HepG2 (cell line): Measurements from ENCODE around the gene MIDN. TPM values are rescaled to one million over a fixed set of nuclear protein-coding genes. Genes with fewer than 3 reads are reported as not detected.

Source experiments
- ATAC-seq: fragments of 200-7000 bp; cut with Tn5 transposase; 3 replicates; pipeline ENCODE4 v1.9.1; 2020; ENCODE audit warnings: mild to moderate bottlenecking, moderate library complexity
- BruUV-seq: library from RNA; stranded (reverse); fragments of 400-500 nt; replicated peaks from 2 replicates; lab custom pipeline; 2021; lab: Mats Ljungman, UMichigan
- CTCF ChIA-PET: fragments of 300-600 bp; formaldehyde crosslinking; extraction: SDS; loops from one replicate; lab custom pipeline; 2021; ENCODE audit warnings: low total read pairs, inconsistent platforms, low intra/inter-chr PET ratio; lab: Yijun Ruan, JAX
- POLR2A ChIA-PET: fragments of 350-600 bp; sonication (Branson Sonifier 250); formaldehyde crosslinking; loops from one replicate; lab custom pipeline; 2020; ENCODE audit warnings: antibody characterized with exemption, inconsistent platforms; lab: Yijun Ruan, JAX
- DNase-seq: peaks from one replicate; pipeline ENCODE4 v3.0.0-alpha.2; 2015; ENCODE audit warnings: low spot score
- FAIRE-seq: peaks from 3 replicates; lab custom pipeline; 2011; peaks lifted over from hg19 to GRCh38; lab: Jason Lieb, UNC
- H2AFZ ChIP-seq: one replicate; pipeline ENCODE4 v1.6.1; 2011; ENCODE audit warnings: low read length, inconsistent platforms
- H3K27ac ChIP-seq: fragments of 300-600 bp; 3 replicates; pipeline ENCODE4 v1.8.0; 2011; ENCODE audit warnings: mixed run types, mild to moderate bottlenecking, mixed read lengths, low read length, inconsistent platforms; ENCODE audit not compliant: insufficient read depth; ENCODE audit errors: extremely low read length
- H3K27me3 ChIP-seq, 2 experiments: fragments of 200-600 bp in 1 of 2; 2 replicates in 1 of 2; 3 replicates in 1 of 2; pipeline versions ENCODE4 v1.6.0 to v1.8.0; 2011; ENCODE audit warnings: low read length in 2 of 2, mild to moderate bottlenecking in 2 of 2, moderate library complexity in 2 of 2, inconsistent platforms in 1 of 2; ENCODE audit not compliant: insufficient read depth in 2 of 2, control insufficient read depth in 1 of 2
- H3K36me3 ChIP-seq, 2 experiments: fragments of 200-600 bp in 1 of 2; replicated peaks in 1 of 2; 2 replicates in 1 of 2; 3 replicates in 1 of 2; pipeline versions ENCODE4 v1.5.1 to v1.8.0; 2011; ENCODE audit warnings: low read length in 2 of 2, inconsistent platforms in 1 of 2; ENCODE audit not compliant: insufficient read depth in 2 of 2, control insufficient read depth in 1 of 2
- H3K4me1 ChIP-seq: 2 replicates; pipeline ENCODE4 v1.5.1; 2012; ENCODE audit warnings: low read length, inconsistent platforms; ENCODE audit not compliant: insufficient read depth
- H3K4me2 ChIP-seq: 2 replicates; pipeline ENCODE4 v1.6.0; 2011; ENCODE audit warnings: low read depth, low read length, inconsistent platforms
- H3K4me3 ChIP-seq, 3 experiments: fragments of 200-600 bp in 1 of 3; sonication (generic), shearing (Covaris generic) in 1 of 3; replicated peaks in 1 of 3; 2 replicates each; pipeline ENCODE4 v1.5.1; 2011 to 2016; ENCODE audit warnings: low read length in 3 of 3, inconsistent platforms in 2 of 3, low read depth in 2 of 3, mild to moderate bottlenecking in 2 of 3, control low read depth in 1 of 3, mixed read lengths in 1 of 3; ENCODE audit not compliant: insufficient read depth in 1 of 3
- H3K79me2 ChIP-seq: one replicate; pipeline ENCODE4 v1.6.1; 2011; ENCODE audit warnings: low read length, inconsistent platforms; ENCODE audit not compliant: insufficient read depth
- H3K9ac ChIP-seq: 2 replicates; pipeline ENCODE4 v1.6.0; 2011; ENCODE audit warnings: mild to moderate bottlenecking, low read depth, low read length, inconsistent platforms; ENCODE audit not compliant: insufficient read depth
- H3K9me3 ChIP-seq: 2 replicates; pipeline ENCODE4 v1.5.1; 2012; ENCODE audit warnings: mild to moderate bottlenecking, low read length
- H4K20me1 ChIP-seq: 2 replicates; pipeline ENCODE4 v1.6.0; 2011; ENCODE audit warnings: inconsistent platforms, mild to moderate bottlenecking, low read length, moderate library complexity; ENCODE audit not compliant: insufficient read depth
- ARHGAP35 ChIP-seq: sonication (generic); formaldehyde crosslinking; IDR thresholded peaks from 2 replicates; pipeline ENCODE4 v1.9.0; 2022; ENCODE audit warnings: mild to moderate bottlenecking, inconsistent platforms, moderate library complexity, missing genetic modification reagents, borderline replicate concordance
- DMAP1 ChIP-seq: IDR thresholded peaks from 2 replicates; pipeline ENCODE4 v1.6.1; 2016
- GPN1 ChIP-seq: sonication (generic); formaldehyde crosslinking; IDR thresholded peaks from 2 replicates; pipeline ENCODE4 v1.5.1; 2020; ENCODE audit warnings: missing genetic modification reagents, borderline replicate concordance
- MAZ ChIP-seq, 2 experiments: sonication (generic) in 1 of 2; formaldehyde crosslinking in 1 of 2; IDR thresholded peaks; 2 replicates each; pipeline versions ENCODE4 v1.5.0 to v1.6.1; 2012 to 2020; ENCODE audit warnings: low read depth in 2 of 2, mild to moderate bottlenecking in 2 of 2, borderline replicate concordance in 1 of 2, improper control_type of control experiment in 1 of 2, low read length in 1 of 2, missing genetic modification reagents in 1 of 2, moderate library complexity in 1 of 2
- MED1 ChIP-seq: sonication (generic); formaldehyde crosslinking; IDR thresholded peaks from 2 replicates; pipeline ENCODE4 v1.4.0; 2020; ENCODE audit warnings: missing genetic modification reagents
- SAP130 ChIP-seq: IDR thresholded peaks from 2 replicates; pipeline ENCODE4 v1.6.1; 2016; ENCODE audit warnings: low read depth
- SCMH1 ChIP-seq: sonication (generic); formaldehyde crosslinking; IDR thresholded peaks from 2 replicates; pipeline ENCODE4 v1.9.0; 2021; ENCODE audit warnings: missing genetic modification reagents, mild to moderate bottlenecking, borderline replicate concordance
- SRSF4 ChIP-seq: fragments of 200-400 bp; formaldehyde crosslinking; IDR thresholded peaks from one replicate; pipeline ENCODE4 v1.6.1; 2018; ENCODE audit warnings: mild to moderate bottlenecking, low read depth, low read length, moderate library complexity; ENCODE audit not compliant: poor library complexity, severe bottlenecking
- ZFP41 ChIP-seq: sonication (generic); formaldehyde crosslinking; IDR thresholded peaks from 2 replicates; pipeline ENCODE4 v1.4.0; 2020; ENCODE audit warnings: mild to moderate bottlenecking, missing genetic modification reagents, borderline replicate concordance
- ZNF24 ChIP-seq: fragments of 450-650 bp; IDR thresholded peaks from 2 replicates; pipeline ENCODE4 v1.6.1; 2017; ENCODE audit warnings: antibody characterized with exemption, mild to moderate bottlenecking
- ZNF441 ChIP-seq: sonication (generic); formaldehyde crosslinking; IDR thresholded peaks from 2 replicates; pipeline ENCODE4 v1.7.0; 2021; ENCODE audit warnings: missing genetic modification reagents, borderline replicate concordance
- ZNF451 ChIP-seq: sonication (generic); formaldehyde crosslinking; IDR thresholded peaks from 2 replicates; pipeline ENCODE4 v1.5.0; 2020; ENCODE audit warnings: mild to moderate bottlenecking, missing genetic modification reagents
- ZNF558 ChIP-seq: sonication (generic); formaldehyde crosslinking; IDR thresholded peaks from 2 replicates; pipeline ENCODE4 v1.9.0; 2022; ENCODE audit warnings: mild to moderate bottlenecking, missing genetic modification reagents, borderline replicate concordance
- ZNF616 ChIP-seq: sonication (generic); formaldehyde crosslinking; IDR thresholded peaks from 2 replicates; pipeline ENCODE4 v1.5.0; 2020; ENCODE audit warnings: low read depth, mild to moderate bottlenecking, missing genetic modification reagents
- ZNF879 ChIP-seq: sonication (generic); formaldehyde crosslinking; IDR thresholded peaks from 2 replicates; pipeline ENCODE4 v1.8.1; 2023; ENCODE audit warnings: missing genetic modification reagents
- WGBS: methylation state at CpG from one replicate; pipeline ENCODE4 v1.1.6; 2017; ENCODE audit warnings: low lambda C conversion rate; 5-methylcytosine and 5-hydroxymethylcytosine counted together
- in situ Hi-C: cut with HindIII; loops from 2 replicates; pipeline ENCODE4 v1.10.0; 2017; ENCODE audit warnings: low pct_unique_long_range_greater_than_20kb; ENCODE audit not compliant: extremely low pct_ligation_motif_present
- intact Hi-C: fragments of 100-400 bp; cut with micrococcal nuclease; formaldehyde crosslinking; loops from one replicate; pipeline ENCODE4 v1.10.0; 2022; ENCODE audit not compliant: unreplicated experiment
- polyA plus RNA-seq, 8 experiments: library from polyadenylated mRNA; depleted of rRNA in 3 of 8; stranded (reverse) in 7 of 8; unstranded in 1 of 8; fragments of >200 nt; fragmentation: Illumina TruSeq in 4 of 8; extraction: Trizol in 4 of 8; gene quantifications; 2 replicates each; pipeline versions ENCODE4 v1.2.1 to v1.2.3, GENCODE V29; 2011 to 2016; ENCODE audit warnings: low read depth in 4 of 8, missing spikeins in 1 of 8, mixed read lengths in 1 of 8; ENCODE audit not compliant: insufficient read depth in 1 of 8
- total RNA-seq, 5 experiments: library from RNA; depleted of rRNA; stranded (reverse); fragments of >200 nt; fragmentation: Illumina TruSeq; extraction: Trizol; gene quantifications; 2 replicates each; pipeline ENCODE4 v1.2.3, GENCODE V29; 2016; ENCODE audit warnings: low read depth in 1 of 5
- TF ChIP-seq, protein P1 (sequence below): IDR thresholded peaks from 2 replicates; pipeline ENCODE4 v1.6.1; 2016; ENCODE audit warnings: control low read depth
- TF ChIP-seq, protein P2 (sequence below): IDR thresholded peaks from 2 replicates; pipeline ENCODE4 v1.6.1; 2016; ENCODE audit warnings: missing compliant biosample characterization, missing genetic modification reagents, borderline replicate concordance
- TF ChIP-seq, protein P3 (sequence below): sonication (generic); formaldehyde crosslinking; IDR thresholded peaks from 2 replicates; pipeline ENCODE4 v1.5.0; 2020; ENCODE audit warnings: missing genetic modification reagents
- TF ChIP-seq, protein P4 (sequence below): IDR thresholded peaks from 2 replicates; pipeline ENCODE4 v1.6.1; 2018; ENCODE audit warnings: missing genetic modification reagents, mild to moderate bottlenecking, missing compliant biosample characterization

The MIDN gene
- total and polyA plus RNA-seq, 2 of the 13 experiments (the other 11 are each of a cell fraction or from before 2014, with no cell fraction given), result 8.4 to 18.0 TPM

DNA sequence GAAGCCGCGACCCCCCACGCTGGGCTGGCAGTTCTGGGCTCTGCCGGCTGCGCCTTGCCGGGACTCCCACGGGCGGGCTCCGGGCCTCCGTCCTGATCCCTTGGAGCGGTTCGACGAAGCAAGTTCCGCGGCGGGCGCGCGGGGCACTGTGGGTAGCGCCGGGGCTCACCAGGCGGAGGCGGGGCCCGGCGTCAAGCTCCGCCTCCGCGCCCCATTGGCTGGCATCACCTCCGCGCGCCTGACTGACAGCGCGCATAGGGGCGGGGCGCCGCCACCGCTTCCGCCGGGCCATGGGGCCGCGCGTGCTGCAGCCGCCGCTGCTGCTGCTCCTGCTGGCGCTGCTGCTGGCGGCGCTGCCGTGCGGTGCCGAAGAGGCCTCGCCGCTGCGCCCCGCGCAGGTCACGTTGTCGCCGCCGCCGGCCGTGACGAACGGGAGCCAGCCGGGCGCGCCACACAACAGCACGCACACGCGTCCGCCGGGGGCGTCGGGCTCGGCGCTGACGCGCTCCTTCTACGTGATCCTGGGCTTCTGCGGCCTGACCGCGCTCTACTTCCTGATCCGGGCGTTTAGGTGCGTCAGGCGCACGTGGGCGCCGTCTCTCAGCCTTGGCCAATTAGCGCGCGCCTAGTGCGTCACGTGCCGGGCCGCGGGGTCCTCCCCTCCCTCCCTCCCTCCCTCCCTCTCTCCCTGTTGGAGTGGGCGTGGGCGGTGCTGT is 27.0 kb downstream of the MIDN start, which contains the start of gene FAM174C:
FAM174C (plus strand) TSS at position 271 of the 716 bp plus-strand sequence; CDS start at position 291, 20 bp downstream.
- TSS peak; percentile 63 for BruUV-seq
- H3K36me3 ChIP-seq, result peaks cover 21 to 55% of the 10 kb centered on the region in 2 experiments
- H3K27ac ChIP-seq, result peak within 1 kb of the TSS; percentile 100
- POLR2A ChIA-PET, result interaction anchor here (0.5 to 1.5 kb wide), 15 partner anchors 9 to 284 kb away, joined by 3 to 25 read pairs (median 4); a partner anchor contains a TSS
- in situ Hi-C loops, result loop anchor here (5.0 kb wide), 1 partner anchor 33 kb away; the partner anchor contains the start of gene ATP5F1D
- peaks cover 27% of the 10 kb centered on the region for H4K20me1 ChIP-seq
- CTCF ChIA-PET, result no interaction called here
- peak within 1 kb of the TSS; percentile 95 for H3K9ac ChIP-seq
- ATAC-seq, result peak; percentile 69
- DNase-seq, result peak; percentile 91
- no peaks in the 10 kb centered on the region for H3K27me3 ChIP-seq
- peak within 1 kb of the TSS; percentile 86 for H3K4me2 ChIP-seq
- FAIRE-seq, result peak; percentile 74
- no peaks in the 10 kb centered on the region for H3K9me3 ChIP-seq
- peak within 1 kb of the TSS; percentile 57 to 85 (median 73) for H3K4me3 ChIP-seq
- H3K79me2 ChIP-seq, result peaks cover 27% of the 10 kb centered on the region
- H3K4me1 ChIP-seq, result peaks cover 58% of the 10 kb centered on the region
- intact Hi-C loops, result no loop called here
- H2AFZ ChIP-seq, result no peak within 1 kb of the TSS
- 0% methylated on average over 10 of the region's 98 CpGs for WGBS
- TF ChIP-seq, protein P1, sequence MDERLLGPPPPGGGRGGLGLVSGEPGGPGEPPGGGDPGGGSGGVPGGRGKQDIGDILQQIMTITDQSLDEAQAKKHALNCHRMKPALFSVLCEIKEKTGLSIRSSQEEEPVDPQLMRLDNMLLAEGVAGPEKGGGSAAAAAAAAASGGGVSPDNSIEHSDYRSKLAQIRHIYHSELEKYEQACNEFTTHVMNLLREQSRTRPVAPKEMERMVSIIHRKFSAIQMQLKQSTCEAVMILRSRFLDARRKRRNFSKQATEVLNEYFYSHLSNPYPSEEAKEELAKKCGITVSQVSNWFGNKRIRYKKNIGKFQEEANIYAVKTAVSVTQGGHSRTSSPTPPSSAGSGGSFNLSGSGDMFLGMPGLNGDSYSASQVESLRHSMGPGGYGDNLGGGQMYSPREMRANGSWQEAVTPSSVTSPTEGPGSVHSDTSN (CRISPR knock-in tag), result peak; percentile 82
- TF ChIP-seq SAP130 (peak; percentile 94), ZNF24 (0 out of 2 replicates have a peak, but pooled peaks have one; percentile 19), ZNF616 (CRISPR knock-in tag) (peak; percentile 58; the same call in 1 of the 2 replicates), ZNF558 (peak; percentile 90; the same call in 1 of the 2 replicates), MED1 (no peak; the same call in 1 of the 2 replicates), GPN1 (CRISPR knock-in tag) (no peak), ZNF451 (CRISPR knock-in tag) (no peak), ZFP41 (CRISPR knock-in tag) (no peak), MAZ (IDR thresholded peaks at IDR 0.05; ENCODE audit: borderline replicate concordance, low read depth, low read length) (peak; percentile 96), MAZ (CRISPR knock-in tag; IDR thresholded peaks at IDR 0.05; ENCODE audit: low read depth) (peak; percentile 93), DMAP1 (CRISPR knock-in tag) (peak; percentile 57), SCMH1 (CRISPR knock-in tag) (no peak), ZNF441 (CRISPR knock-in tag) (peak; percentile 55), SRSF4 (no peak), ZNF879 (CRISPR knock-in tag) (peak; percentile 38; the same call in 1 of the 2 replicates), ARHGAP35 (CRISPR knock-in tag) (no peak)
- TF ChIP-seq, protein P2, sequence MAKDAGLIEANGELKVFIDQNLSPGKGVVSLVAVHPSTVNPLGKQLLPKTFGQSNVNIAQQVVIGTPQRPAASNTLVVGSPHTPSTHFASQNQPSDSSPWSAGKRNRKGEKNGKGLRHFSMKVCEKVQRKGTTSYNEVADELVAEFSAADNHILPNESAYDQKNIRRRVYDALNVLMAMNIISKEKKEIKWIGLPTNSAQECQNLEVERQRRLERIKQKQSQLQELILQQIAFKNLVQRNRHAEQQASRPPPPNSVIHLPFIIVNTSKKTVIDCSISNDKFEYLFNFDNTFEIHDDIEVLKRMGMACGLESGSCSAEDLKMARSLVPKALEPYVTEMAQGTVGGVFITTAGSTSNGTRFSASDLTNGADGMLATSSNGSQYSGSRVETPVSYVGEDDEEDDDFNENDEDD, result peak; percentile 71; the same call in 1 of the 2 replicates
- TF ChIP-seq, protein P3, sequence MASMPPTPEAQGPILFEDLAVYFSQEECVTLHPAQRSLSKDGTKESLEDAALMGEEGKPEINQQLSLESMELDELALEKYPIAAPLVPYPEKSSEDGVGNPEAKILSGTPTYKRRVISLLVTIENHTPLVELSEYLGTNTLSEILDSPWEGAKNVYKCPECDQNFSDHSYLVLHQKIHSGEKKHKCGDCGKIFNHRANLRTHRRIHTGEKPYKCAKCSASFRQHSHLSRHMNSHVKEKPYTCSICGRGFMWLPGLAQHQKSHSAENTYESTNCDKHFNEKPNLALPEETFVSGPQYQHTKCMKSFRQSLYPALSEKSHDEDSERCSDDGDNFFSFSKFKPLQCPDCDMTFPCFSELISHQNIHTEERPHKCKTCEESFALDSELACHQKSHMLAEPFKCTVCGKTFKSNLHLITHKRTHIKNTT (CRISPR knock-in tag), result no peak
- TF ChIP-seq, protein P4, sequence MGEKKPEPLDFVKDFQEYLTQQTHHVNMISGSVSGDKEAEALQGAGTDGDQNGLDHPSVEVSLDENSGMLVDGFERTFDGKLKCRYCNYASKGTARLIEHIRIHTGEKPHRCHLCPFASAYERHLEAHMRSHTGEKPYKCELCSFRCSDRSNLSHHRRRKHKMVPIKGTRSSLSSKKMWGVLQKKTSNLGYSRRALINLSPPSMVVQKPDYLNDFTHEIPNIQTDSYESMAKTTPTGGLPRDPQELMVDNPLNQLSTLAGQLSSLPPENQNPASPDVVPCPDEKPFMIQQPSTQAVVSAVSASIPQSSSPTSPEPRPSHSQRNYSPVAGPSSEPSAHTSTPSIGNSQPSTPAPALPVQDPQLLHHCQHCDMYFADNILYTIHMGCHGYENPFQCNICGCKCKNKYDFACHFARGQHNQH (CRISPR knock-in tag), result peak; percentile 22; the same call in 1 of the 2 replicates
